Esophagus mucosa (tissue), 1 donor: ENCODE measurements around the gene CD6. TPM values are rescaled to one million over a fixed set of nuclear protein-coding genes. Genes with fewer than 3 reads are reported as not detected.

Source experiments
- ATAC-seq: fragments of 200-7000 bp; cut with Tn5 transposase; one replicate; pipeline ENCODE4 v1.9.1; 2020
- total RNA-seq: library from RNA; stranded (reverse); gene quantifications from one replicate; pipeline ENCODE4 v1.2.4, GENCODE V29; 2023
- donor health status: DM: yes; HTN: yes; CAD: no.

CD6 gene
- total RNA-seq, 1 donor from 2014 or later, result 0.80 TPM

GRCh38 chr11:60935676-60936442 is 35.6 kb upstream of the CD6 start:
- peak; percentile 39 for ATAC-seq

- ATAC-seq, result no peak
These were observed 34.9 kb upstream of the CD6 start for GRCh38 chr11:60936467-60937143.

- no peak for ATAC-seq
These were observed 34.3 kb upstream of the CD6 start for GRCh38 chr11:60937144-60937527.

- ATAC-seq, result no peak
These were observed 33.7 kb upstream of the CD6 start for GRCh38 chr11:60937811-60938210.

GRCh38 chr11:60938500-60938899 is 33.0 kb upstream of the CD6 start:
- no peak for ATAC-seq

- ATAC-seq, result no peak
These were observed 32.2 kb upstream of the CD6 start for GRCh38 chr11:60939301-60939700.

GRCh38 chr11:60939855-60940254 is 31.6 kb upstream of the CD6 start:
- ATAC-seq, result peak; percentile 32

- ATAC-seq, result no peak
These were observed 29.9 kb upstream of the CD6 start for GRCh38 chr11:60941371-60942119.

GRCh38 chr11:60942219-60942618 is 29.3 kb upstream of the CD6 start:
- peak; percentile 59 for ATAC-seq

- ATAC-seq, result peak; percentile 96
These were observed 28.4 kb upstream of the CD6 start for GRCh38 chr11:60942970-60943565.

- ATAC-seq, result no peak
These were observed 26.8 kb upstream of the CD6 start for GRCh38 chr11:60944490-60945294.

- ATAC-seq, result no peak
These were observed 26.2 kb upstream of the CD6 start for GRCh38 chr11:60945295-60945667.

GRCh38 chr11:60946601-60947264 is 24.7 kb upstream of the CD6 start:
- no peak for ATAC-seq

GRCh38 chr11:60947700-60948099 is 23.8 kb upstream of the CD6 start:
- no peak for ATAC-seq

GRCh38 chr11:60948250-60948649 is 23.2 kb upstream of the CD6 start:
- no peak for ATAC-seq

GRCh38 chr11:60950024-60950423 is 21.5 kb upstream of the CD6 start:
- no peak for ATAC-seq

- ATAC-seq, result peak; percentile 38
These were observed 20.4 kb upstream of the CD6 start for GRCh38 chr11:60950933-60951605.

GRCh38 chr11:60951606-60951903 is 19.9 kb upstream of the CD6 start:
- ATAC-seq, result peak; percentile 17

GRCh38 chr11:60951904-60952741 is 19.4 kb upstream of the CD6 start, which contains the start of gene SLC15A3:
Gene SLC15A3, minus strand, starts transcription at chr11:60952176. Its CDS starts 625 bp downstream, at chr11:60951551.
- peak; percentile 66 for ATAC-seq

GRCh38 chr11:60952742-60953170 is 18.7 kb upstream of the CD6 start:
- no peak for ATAC-seq
